Trophoblast cell (in vitro differentiated cells and primary cell): ENCODE results near the gene TMA7.

ENCODE experiments used
- DNase-seq, 2 donors: peaks; one replicate each; pipeline ENCODE4 v3.0.0-alpha.2; 2016
- H2AFZ ChIP-seq: 2 replicates; pipeline ENCODE4 v1.6.1; 2013; ENCODE audit warnings: low read length, moderate library complexity, mild to moderate bottlenecking; ENCODE audit not compliant: insufficient read depth, poor library complexity
- H2AK5ac ChIP-seq: 2 replicates; pipeline ENCODE4 v1.6.1; 2013; ENCODE audit warnings: mild to moderate bottlenecking, low read length
- H2BK120ac ChIP-seq: 2 replicates; pipeline ENCODE4 v1.6.1; 2013; ENCODE audit warnings: low read length, mild to moderate bottlenecking, moderate library complexity; ENCODE audit not compliant: insufficient read depth, poor library complexity
- H2BK12ac ChIP-seq: 2 replicates; pipeline ENCODE4 v1.6.1; 2013; ENCODE audit warnings: mild to moderate bottlenecking, low read length, moderate library complexity
- H2BK5ac ChIP-seq: 2 replicates; pipeline ENCODE4 v1.6.1; 2013; ENCODE audit warnings: low read length, low read depth, moderate library complexity, mild to moderate bottlenecking; ENCODE audit not compliant: poor library complexity
- H3K14ac ChIP-seq: 2 replicates; pipeline ENCODE4 v1.6.1; 2013; ENCODE audit warnings: mild to moderate bottlenecking, low read length
- H3K18ac ChIP-seq: 2 replicates; pipeline ENCODE4 v1.6.1; 2013; ENCODE audit warnings: mild to moderate bottlenecking, low read length
- H3K23ac ChIP-seq: 2 replicates; pipeline ENCODE4 v1.6.1; 2013; ENCODE audit warnings: low read length
- H3K27ac ChIP-seq: 2 replicates; pipeline ENCODE4 v1.5.1; 2013; ENCODE audit warnings: low read depth, mild to moderate bottlenecking, inconsistent platforms, low read length, moderate library complexity
- H3K27me3 ChIP-seq: 2 replicates; pipeline ENCODE4 v1.6.1; 2013; ENCODE audit warnings: inconsistent platforms, mild to moderate bottlenecking, low read length, moderate library complexity; ENCODE audit not compliant: insufficient read depth
- H3K36me3 ChIP-seq, 2 experiments: 1 replicate in 1 of 2; 2 replicates in 1 of 2; pipeline ENCODE4 v1.6.1; 2013; ENCODE audit warnings: low read length in 2 of 2, mild to moderate bottlenecking in 2 of 2, moderate library complexity in 1 of 2; ENCODE audit not compliant: insufficient read depth in 2 of 2, control insufficient read depth in 1 of 2
- H3K4ac ChIP-seq: 2 replicates; pipeline ENCODE4 v1.6.1; 2013; ENCODE audit warnings: low read depth, mild to moderate bottlenecking, low read length, moderate library complexity
- H3K4me1 ChIP-seq, 2 experiments: 1 replicate in 1 of 2; 2 replicates in 1 of 2; pipeline ENCODE4 v1.6.1; 2013; ENCODE audit warnings: low read length in 2 of 2, mild to moderate bottlenecking in 2 of 2, moderate library complexity in 1 of 2; ENCODE audit not compliant: insufficient read depth in 2 of 2, control insufficient read depth in 1 of 2
- H3K4me2 ChIP-seq: 2 replicates; pipeline ENCODE4 v1.6.1; 2013; ENCODE audit warnings: inconsistent platforms, mild to moderate bottlenecking, low read length, moderate library complexity
- H3K4me3 ChIP-seq: 2 replicates; pipeline ENCODE4 v1.5.1; 2013; ENCODE audit warnings: mild to moderate bottlenecking, low read depth, low read length, inconsistent platforms
- H3K79me1 ChIP-seq: one replicate; pipeline ENCODE4 v1.6.1; 2013; ENCODE audit warnings: low read length
- H3K79me2 ChIP-seq: 2 replicates; pipeline ENCODE4 v1.6.1; 2013; ENCODE audit warnings: low read length, mild to moderate bottlenecking; ENCODE audit not compliant: control insufficient read depth, insufficient read depth, poor library complexity
- H3K9ac ChIP-seq: 2 replicates; pipeline ENCODE4 v1.6.1; 2013; ENCODE audit warnings: mild to moderate bottlenecking, low read length
- H3K9me3 ChIP-seq: 2 replicates; pipeline ENCODE4 v1.6.1; 2013; ENCODE audit warnings: low read depth, mild to moderate bottlenecking, control low read depth, inconsistent platforms, low read length; ENCODE audit not compliant: insufficient read depth
- H4K12ac ChIP-seq: 2 replicates; pipeline ENCODE4 v1.6.1; 2013; ENCODE audit warnings: low read depth, mild to moderate bottlenecking, low read length, moderate library complexity
- H4K8ac ChIP-seq: 2 replicates; pipeline ENCODE4 v1.6.1; 2013; ENCODE audit warnings: low read depth, mild to moderate bottlenecking, low read length, moderate library complexity
- H4K91ac ChIP-seq: one replicate; pipeline ENCODE4 v1.6.1; 2013; ENCODE audit warnings: low read depth, mild to moderate bottlenecking, low read length, moderate library complexity
- WGBS: extraction: QIAGEN DNeasy Blood & Tissue Kit; methylation state at CpG from one replicate; pipeline ENCODE4 v1.1.7; 2013; ENCODE audit warnings: missing lambda C conversion rate; ENCODE audit not compliant: insufficient read length, insufficient coverage; ENCODE audit errors: extremely low coverage; 5-methylcytosine and 5-hydroxymethylcytosine counted together

The TMA7 gene

GRCh38 chr3:48414376-48415250 lies 25.4 kb upstream of the TMA7 start:
- no peak overlapping the region for H3K4ac ChIP-seq
- H2AK5ac ChIP-seq: no peak overlapping the region
- no peak overlapping the region for H4K91ac ChIP-seq
- H3K18ac ChIP-seq: no peak overlapping the region
- no peak overlapping the region for H2BK12ac ChIP-seq
- no peak for DNase-seq
- no peak overlapping the region for H3K4me2 ChIP-seq
- H3K27me3 ChIP-seq: no peaks in the 10 kb centered on the region
- H2BK5ac ChIP-seq: no peak overlapping the region
- no peaks in the 10 kb centered on the region for H3K79me2 ChIP-seq
- H3K9me3 ChIP-seq: peaks cover 4% of the 10 kb centered on the region
- no peaks in the 10 kb centered on the region for H3K79me1 ChIP-seq
- H4K8ac ChIP-seq: no peak overlapping the region
- WGBS: no CpG with 5 or more reads among the region's 25 CpGs
- H3K4me3 ChIP-seq: no peak overlapping the region
- H3K27ac ChIP-seq: no peak overlapping the region
- peaks cover 94 to 95% of the 10 kb centered on the region in 2 experiments for H3K36me3 ChIP-seq
- H3K9ac ChIP-seq: no peak overlapping the region
- no peak overlapping the region for H2AFZ ChIP-seq
- no peak overlapping the region for H2BK120ac ChIP-seq
- H3K14ac ChIP-seq: no peak overlapping the region
- H4K12ac ChIP-seq: no peak overlapping the region
- no peaks in the 10 kb centered on the region for H3K4me1 ChIP-seq
- no peak overlapping the region for H3K23ac ChIP-seq

- H3K4me3 ChIP-seq: no peak overlapping the region
- no peak overlapping the region for H2BK120ac ChIP-seq
- H3K36me3 ChIP-seq: peaks cover 93 to 94% of the 10 kb centered on the region in 2 experiments
- H4K91ac ChIP-seq: no peak overlapping the region
- no peak overlapping the region for H2BK12ac ChIP-seq
- no peak overlapping the region for H2BK5ac ChIP-seq
- no peak overlapping the region for H3K4ac ChIP-seq
- no peak overlapping the region for H3K4me2 ChIP-seq
- no peak overlapping the region for H3K14ac ChIP-seq
- H3K27ac ChIP-seq: no peak overlapping the region
- WGBS: no CpG with 5 or more reads among the region's 24 CpGs
- H3K9ac ChIP-seq: no peak overlapping the region
- no peaks in the 10 kb centered on the region for H3K79me2 ChIP-seq
- peaks cover 4% of the 10 kb centered on the region for H3K9me3 ChIP-seq
- H2AFZ ChIP-seq: no peak overlapping the region
- no peak for DNase-seq
- no peak overlapping the region for H2AK5ac ChIP-seq
- H3K79me1 ChIP-seq: no peaks in the 10 kb centered on the region
- H3K4me1 ChIP-seq: no peaks in the 10 kb centered on the region
- H3K23ac ChIP-seq: no peak overlapping the region
- H3K27me3 ChIP-seq: no peaks in the 10 kb centered on the region
- H3K18ac ChIP-seq: no peak overlapping the region
- no peak overlapping the region for H4K8ac ChIP-seq
- no peak overlapping the region for H4K12ac ChIP-seq
Observed at GRCh38 chr3:48415251-48415953, 24.7 kb upstream of the TMA7 start.

GRCh38 chr3:48416091-48416505 lies 24.0 kb upstream of the TMA7 start:
- Histone ChIP-seq H2AFZ (no peak overlapping the region), H3K14ac (no peak overlapping the region), H4K12ac (no peak overlapping the region), H3K4me1 (no peaks in the 10 kb centered on the region), H3K79me1 (no peaks in the 10 kb centered on the region), H3K27ac (no peak overlapping the region), H3K36me3 (peaks cover 91 to 94% of the 10 kb centered on the region in 2 experiments), H2BK12ac (no peak overlapping the region), H2BK120ac (no peak overlapping the region), H4K8ac (no peak overlapping the region), H2BK5ac (no peak overlapping the region), H3K4ac (no peak overlapping the region), H3K27me3 (no peaks in the 10 kb centered on the region), H3K23ac (no peak overlapping the region), H4K91ac (no peak overlapping the region), H3K9me3 (peaks cover 4% of the 10 kb centered on the region), H3K4me2 (no peak overlapping the region), H3K4me3 (no peak overlapping the region), H3K79me2 (no peaks in the 10 kb centered on the region), H3K9ac (no peak overlapping the region), H2AK5ac (no peak overlapping the region), H3K18ac (no peak overlapping the region)
- DNase-seq: no peak
- no CpG with 5 or more reads among the region's 14 CpGs for WGBS

- Histone ChIP-seq H3K18ac (no peak overlapping the region), H2BK120ac (no peak overlapping the region), H2AK5ac (no peak overlapping the region), H4K91ac (no peak overlapping the region), H3K4me3 (no peak overlapping the region), H3K4me2 (no peak overlapping the region), H3K14ac (no peak overlapping the region), H3K23ac (no peak overlapping the region), H4K12ac (no peak overlapping the region), H3K79me2 (no peaks in the 10 kb centered on the region), H3K4me1 (no peaks in the 10 kb centered on the region), H3K27ac (no peak overlapping the region), H3K4ac (no peak overlapping the region), H3K27me3 (no peaks in the 10 kb centered on the region), H4K8ac (no peak overlapping the region), H3K79me1 (no peaks in the 10 kb centered on the region), H3K9ac (no peak overlapping the region), H2BK5ac (no peak overlapping the region), H2AFZ (no peak overlapping the region), H3K36me3 (peaks cover 91 to 94% of the 10 kb centered on the region in 2 experiments), H2BK12ac (no peak overlapping the region), H3K9me3 (peaks cover 4% of the 10 kb centered on the region)
- no peak for DNase-seq
- no CpG with 5 or more reads among the region's 4 CpGs for WGBS
Observed at GRCh38 chr3:48416546-48416945, 23.5 kb upstream of the TMA7 start.
